Calu3 (cell line): ENCODE results near the gene PRAME. TPM values are rescaled to one million over a fixed set of nuclear protein-coding genes. Genes with fewer than 3 reads are reported as not detected.

Experiments used
- BruUV-seq: library from RNA; stranded (reverse); fragments of 400-500 nt; replicated peaks from 2 replicates; lab custom pipeline; 2021; lab: Mats Ljungman, UMichigan
- CTCF ChIA-PET: fragments of 300-600 bp; sonication (Branson Sonifier 250); formaldehyde crosslinking; loops from one replicate; lab custom pipeline; 2022; ENCODE audit warnings: antibody characterized with exemption; lab: Charles Lee
- DNase-seq: peaks from one replicate; pipeline ENCODE4 v3.0.0; 2022
- H3K27ac Mint-ChIP-seq: one replicate; pipeline ENCODE4 v1.8.0; 2022; ENCODE audit warnings: mixed read lengths; ENCODE audit not compliant: unreplicated experiment
- H3K27me3 Mint-ChIP-seq: one replicate; pipeline ENCODE4 v1.8.0; 2022; ENCODE audit warnings: mixed read lengths; ENCODE audit not compliant: unreplicated experiment
- H3K36me3 Mint-ChIP-seq: one replicate; pipeline ENCODE4 v1.8.0; 2022; ENCODE audit warnings: mild to moderate bottlenecking, moderate library complexity, mixed read lengths; ENCODE audit not compliant: insufficient read depth, unreplicated experiment
- H3K4me1 Mint-ChIP-seq: one replicate; pipeline ENCODE4 v1.8.0; 2022; ENCODE audit warnings: mild to moderate bottlenecking, low read depth, mixed read lengths; ENCODE audit not compliant: unreplicated experiment
- H3K4me3 Mint-ChIP-seq: one replicate; pipeline ENCODE4 v1.8.0; 2022; ENCODE audit warnings: mild to moderate bottlenecking, low read depth, moderate library complexity, mixed read lengths; ENCODE audit not compliant: unreplicated experiment
- H3K9me3 Mint-ChIP-seq: one replicate; pipeline ENCODE4 v1.8.0; 2022; ENCODE audit warnings: low read depth, mixed read lengths; ENCODE audit not compliant: unreplicated experiment
- intact Hi-C: fragments of 100-400 bp; cut with micrococcal nuclease; formaldehyde crosslinking; loops from one replicate; pipeline ENCODE4 v1.10.0; 2022; ENCODE audit not compliant: unreplicated experiment
- total RNA-seq: library from RNA; stranded (reverse); gene quantifications from 2 replicates; pipeline ENCODE4 v1.2.3, GENCODE V29; 2022
- TF ChIP-seq, protein P1 (sequence below): fragments of 200-600 bp; IDR thresholded peaks from one replicate; pipeline ENCODE4 v1.8.0; 2022; ENCODE audit warnings: antibody characterized with exemption; ENCODE audit not compliant: unreplicated experiment

PRAME gene
- total RNA-seq, 1 experiment from 2014 or later, result 2.6 TPM

GRCh38 chr22:22590136-22590891 lies 31.2 kb upstream of the PRAME start:
- intact Hi-C loops, result no loop called here
- no TSS peak for BruUV-seq
- Mint-ChIP-seq H3K9me3 (no peaks in the 10 kb centered on the region), H3K27ac (no peak overlapping the region), H3K4me1 (no peaks in the 10 kb centered on the region), H3K27me3 (peaks cover 79% of the 10 kb centered on the region), H3K36me3 (no peaks in the 10 kb centered on the region), H3K4me3 (no peak overlapping the region)
- no peak for DNase-seq
- CTCF ChIA-PET, result interaction anchor here (0.6 kb wide), 1 partner anchor 8 kb away, joined by 3 read pairs; no protein-coding TSS in a partner anchor
- TF ChIP-seq, protein P1, sequence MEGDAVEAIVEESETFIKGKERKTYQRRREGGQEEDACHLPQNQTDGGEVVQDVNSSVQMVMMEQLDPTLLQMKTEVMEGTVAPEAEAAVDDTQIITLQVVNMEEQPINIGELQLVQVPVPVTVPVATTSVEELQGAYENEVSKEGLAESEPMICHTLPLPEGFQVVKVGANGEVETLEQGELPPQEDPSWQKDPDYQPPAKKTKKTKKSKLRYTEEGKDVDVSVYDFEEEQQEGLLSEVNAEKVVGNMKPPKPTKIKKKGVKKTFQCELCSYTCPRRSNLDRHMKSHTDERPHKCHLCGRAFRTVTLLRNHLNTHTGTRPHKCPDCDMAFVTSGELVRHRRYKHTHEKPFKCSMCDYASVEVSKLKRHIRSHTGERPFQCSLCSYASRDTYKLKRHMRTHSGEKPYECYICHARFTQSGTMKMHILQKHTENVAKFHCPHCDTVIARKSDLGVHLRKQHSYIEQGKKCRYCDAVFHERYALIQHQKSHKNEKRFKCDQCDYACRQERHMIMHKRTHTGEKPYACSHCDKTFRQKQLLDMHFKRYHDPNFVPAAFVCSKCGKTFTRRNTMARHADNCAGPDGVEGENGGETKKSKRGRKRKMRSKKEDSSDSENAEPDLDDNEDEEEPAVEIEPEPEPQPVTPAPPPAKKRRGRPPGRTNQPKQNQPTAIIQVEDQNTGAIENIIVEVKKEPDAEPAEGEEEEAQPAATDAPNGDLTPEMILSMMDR, result no peak

- Mint-ChIP-seq H3K27ac (no peak overlapping the region), H3K27me3 (peaks cover 88% of the 10 kb centered on the region), H3K9me3 (no peaks in the 10 kb centered on the region), H3K4me3 (no peak overlapping the region), H3K4me1 (no peaks in the 10 kb centered on the region), H3K36me3 (no peaks in the 10 kb centered on the region)
- no TSS peak for BruUV-seq
- intact Hi-C loops, result loop anchor here (5.0 kb wide), 1 partner anchor 369 kb away; no protein-coding TSS in a partner anchor
- CTCF ChIA-PET, result interaction anchor here (0.7 to 3.1 kb wide), 5 partner anchors 12 to 296 kb away, joined by 3 to 20 read pairs (median 4); no protein-coding TSS in a partner anchor
- no peak for DNase-seq
- TF ChIP-seq, protein P1, result no peak
These were observed 29.6 kb upstream of the PRAME start for GRCh38 chr22:22588485-22589164.

GRCh38 chr22:22587577-22588188 lies 28.6 kb upstream of the PRAME start:
- Mint-ChIP-seq H3K27me3 (peaks cover 88% of the 10 kb centered on the region), H3K9me3 (no peaks in the 10 kb centered on the region), H3K4me1 (no peaks in the 10 kb centered on the region), H3K36me3 (no peaks in the 10 kb centered on the region), H3K4me3 (no peak overlapping the region), H3K27ac (no peak overlapping the region)
- CTCF ChIA-PET, result interaction anchor here (0.6 to 3.1 kb wide), 9 partner anchors 10 to 297 kb away, joined by 3 to 20 read pairs (median 4); no protein-coding TSS in a partner anchor
- intact Hi-C loops, result loop anchor here (5.0 kb wide), 1 partner anchor 370 kb away; no protein-coding TSS in a partner anchor
- no TSS peak for BruUV-seq
- TF ChIP-seq, protein P1, result no peak
- no peak for DNase-seq

GRCh38 chr22:22584722-22585121 lies 25.7 kb upstream of the PRAME start:
- H3K4me1 Mint-ChIP-seq, result no peaks in the 10 kb centered on the region
- H3K27ac Mint-ChIP-seq, result no peak overlapping the region
- no peaks in the 10 kb centered on the region for H3K36me3 Mint-ChIP-seq
- no peaks in the 10 kb centered on the region for H3K9me3 Mint-ChIP-seq
- H3K4me3 Mint-ChIP-seq, result no peak overlapping the region
- intact Hi-C loops, result loop anchor here (5.0 kb wide), 1 partner anchor 373 kb away; no protein-coding TSS in a partner anchor
- CTCF ChIA-PET, result interaction anchor here (0.8 kb wide), 1 partner anchor 8 kb away, joined by 3 read pairs; no protein-coding TSS in a partner anchor
- BruUV-seq, result no TSS peak
- H3K27me3 Mint-ChIP-seq, result peaks cover 72% of the 10 kb centered on the region
- DNase-seq, result no peak
- TF ChIP-seq, protein P1, result no peak
